Inferior parietal cortex (tissue), 1 donor: Measurements from ENCODE around the gene NEAT1.
A peak's percentile ranks its signal among the peaks of the same experiment; 100 is the strongest.
"Not testable (repeated sequence)": the region's sequence is repeated elsewhere in the genome, so short reads cannot be mapped to it uniquely, and the experiment has no call there.

ENCODE experiments used
- DNase-seq: peaks from one replicate; pipeline ENCODE4 v3.0.0-alpha.2; 2016; ENCODE audit errors: extremely low spot score

NEAT1 gene

DNA sequence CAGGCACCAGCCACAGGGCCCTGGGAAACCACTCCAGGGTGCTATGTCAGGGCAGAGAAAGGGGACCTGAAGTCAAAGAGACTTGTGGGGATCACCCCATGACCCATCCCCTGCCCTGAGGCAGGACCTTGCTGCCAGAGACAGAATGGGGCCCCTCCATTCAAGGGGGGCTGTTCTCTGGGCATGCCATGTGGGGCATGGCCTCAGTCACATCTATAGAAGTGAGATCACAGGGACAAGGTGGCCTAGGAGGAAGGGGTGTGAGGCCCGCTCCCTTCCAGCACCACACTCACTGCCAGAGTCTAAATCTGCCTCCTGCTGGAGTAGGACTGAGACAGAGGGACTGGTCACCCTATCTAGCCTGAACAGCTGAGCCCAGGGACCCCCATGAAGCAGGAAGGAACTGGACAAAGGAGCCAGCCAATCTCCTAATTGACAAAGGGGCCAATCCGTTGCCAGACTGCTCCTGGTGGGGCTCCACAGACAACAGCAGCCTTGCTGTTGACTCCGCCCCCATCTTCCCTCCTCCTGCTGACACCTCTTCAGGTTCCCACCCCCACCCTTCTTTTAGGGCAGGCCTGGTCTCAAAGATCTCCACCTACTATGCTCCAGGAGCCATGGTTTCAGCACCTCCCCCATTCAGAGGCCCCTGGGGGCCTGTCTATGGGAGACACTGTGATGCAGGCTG lies 26.0 kb downstream of the NEAT1 start:
- no peak for DNase-seq

DNA sequence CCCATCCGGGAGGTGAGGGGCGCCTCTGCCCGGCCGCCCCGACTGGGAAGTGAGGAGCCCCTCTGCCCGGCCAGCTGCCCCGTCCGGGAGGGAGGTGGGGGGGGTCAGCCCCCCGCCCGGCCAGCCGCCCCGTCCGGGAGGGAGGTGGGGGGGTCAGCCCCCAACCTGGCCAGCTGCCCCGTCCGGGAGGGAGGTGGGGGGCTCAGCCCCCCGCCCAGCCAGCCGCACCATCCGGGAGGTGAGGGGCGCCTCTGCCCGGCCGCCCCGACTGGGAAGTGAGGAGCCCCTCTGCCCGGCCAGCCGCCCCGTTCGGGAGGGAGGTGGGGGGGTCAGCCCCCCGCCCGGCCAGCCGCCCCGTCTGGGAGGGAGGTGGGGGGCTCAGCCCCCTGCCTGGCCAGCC lies 28.7 kb downstream of the NEAT1 start:
- DNase-seq, result not testable (repeated sequence)

DNA sequence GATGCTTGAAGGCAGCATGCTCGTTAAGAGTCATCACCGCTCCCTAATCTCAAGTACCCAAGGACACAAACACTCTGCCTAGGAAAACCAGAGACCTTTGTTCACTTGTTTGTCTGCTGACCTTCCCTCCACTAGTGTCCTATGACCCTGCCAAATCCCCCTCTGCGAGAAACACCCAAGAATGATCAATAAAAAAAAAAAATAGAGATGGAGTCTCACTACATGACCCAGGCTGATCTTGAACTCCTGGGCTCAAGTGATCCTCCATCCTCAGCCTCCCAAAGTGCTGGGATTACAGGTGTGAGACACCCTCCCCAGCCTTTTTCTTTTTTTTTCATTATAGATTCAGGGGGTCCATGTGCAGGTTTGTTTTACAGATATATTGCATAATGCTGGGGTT lies 29.7 kb downstream of the NEAT1 start:
- not testable (repeated sequence) for DNase-seq

- no peak for DNase-seq
These were observed 30.4 kb downstream of the NEAT1 start for GRCh38 chr11:65452806-65453490.

- no peak for DNase-seq
These were observed 31.7 kb downstream of the NEAT1 start for GRCh38 chr11:65454311-65454695.

DNA sequence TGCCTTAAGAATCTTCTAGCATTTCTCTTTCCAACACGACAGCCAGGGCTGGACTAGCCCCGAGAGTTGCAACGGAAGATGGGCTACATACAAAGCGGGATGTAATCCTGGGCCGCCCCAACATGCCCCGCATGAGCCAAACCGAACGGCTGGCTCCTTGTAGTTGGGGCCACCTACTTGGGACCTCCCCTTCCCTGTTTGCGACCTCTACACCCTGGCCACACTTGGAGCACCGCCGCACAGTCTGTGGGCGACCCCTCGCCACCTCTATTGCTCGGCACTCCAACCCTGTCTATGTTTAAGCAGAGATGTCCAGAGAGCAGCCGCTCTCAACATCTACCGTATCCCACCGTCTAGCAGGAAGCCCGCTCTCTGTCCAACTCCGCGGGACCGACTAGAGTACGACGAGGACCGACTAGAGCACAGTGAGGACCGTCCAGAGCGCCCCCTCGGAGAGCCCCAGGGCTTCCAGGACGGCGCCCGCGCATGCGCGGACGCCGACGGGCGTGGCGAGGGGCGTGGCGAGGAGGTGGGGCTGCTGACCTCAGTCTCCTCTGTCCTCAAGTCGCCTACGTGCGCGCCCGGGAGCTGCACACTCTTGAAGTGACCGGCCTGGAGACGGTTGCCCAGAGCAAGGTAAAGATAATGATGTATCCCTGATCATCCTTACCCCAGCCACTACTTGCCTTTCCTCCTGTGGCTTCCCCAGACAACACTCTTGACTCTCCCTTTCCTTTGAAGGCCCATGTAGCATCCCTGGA lies 32.3 kb downstream of the NEAT1 start:
- DNase-seq, result peak; percentile 87

GRCh38 chr11:65456418-65456817 lies 33.8 kb downstream of the NEAT1 start:
- peak; percentile 56 for DNase-seq

- DNase-seq, result no peak
These were observed 37.0 kb downstream of the NEAT1 start for GRCh38 chr11:65459552-65459951.

GRCh38 chr11:65465471-65465870 lies 42.9 kb downstream of the NEAT1 start:
- not testable (repeated sequence) for DNase-seq

GRCh38 chr11:65467306-65467705 lies 44.7 kb downstream of the NEAT1 start:
- DNase-seq, result not testable (repeated sequence)

DNA sequence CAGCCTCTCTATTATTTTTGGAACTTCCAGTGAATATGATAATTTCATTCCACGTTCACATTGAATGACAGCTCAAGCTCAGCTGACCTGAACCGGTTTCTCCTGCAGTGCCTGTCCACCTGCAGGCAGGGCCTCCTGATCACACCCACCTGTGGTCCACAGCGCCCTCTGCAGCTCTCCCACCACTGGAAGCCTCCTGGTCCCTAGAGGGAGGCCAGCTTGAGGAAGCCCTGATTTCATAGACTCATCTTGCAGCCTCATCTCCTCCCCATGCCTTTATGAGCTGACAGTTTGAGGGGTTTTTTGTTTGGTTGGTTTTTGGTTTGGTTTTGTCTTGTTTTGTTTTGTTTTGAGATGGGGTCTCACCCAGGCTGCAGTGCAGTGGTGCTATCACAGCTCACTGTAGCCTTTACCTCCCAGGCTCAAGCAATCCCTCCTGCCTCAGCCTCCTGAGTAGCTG lies 46.3 kb downstream of the NEAT1 start:
- peak; percentile 44 for DNase-seq

DNA sequence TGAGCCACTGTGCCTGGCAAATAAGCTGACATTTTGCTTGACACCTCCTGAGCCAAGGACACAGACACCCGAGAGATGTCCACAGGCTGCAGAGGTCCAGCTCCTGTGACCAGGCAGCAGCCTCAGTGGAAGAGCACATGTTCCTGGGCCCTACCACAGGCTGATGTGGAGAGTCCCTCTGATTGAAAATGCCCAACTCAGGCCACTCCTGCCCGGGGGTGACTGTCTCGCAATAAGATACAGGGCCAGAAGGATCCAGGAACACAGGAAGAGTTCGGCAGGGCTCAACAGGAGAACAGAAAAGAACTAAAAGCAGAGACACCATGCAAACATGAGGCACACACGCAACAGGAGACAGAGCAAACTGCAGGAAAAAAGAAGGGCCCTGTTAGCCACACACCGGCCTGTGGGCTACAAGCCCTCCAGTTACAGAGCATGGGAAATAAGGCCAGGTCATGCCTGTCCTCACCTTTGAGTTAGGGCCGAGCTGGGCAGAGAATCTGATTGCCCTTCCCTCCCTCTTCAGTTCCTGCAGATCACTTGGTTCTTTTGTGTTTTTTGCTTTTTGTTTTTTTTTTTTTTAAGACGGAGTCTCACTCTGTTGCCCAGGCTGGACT lies 47.9 kb downstream of the NEAT1 start:
- no peak for DNase-seq

- peak; percentile 71 for DNase-seq
These were observed 48.9 kb downstream of the NEAT1 start for GRCh38 chr11:65471447-65471891.

DNA sequence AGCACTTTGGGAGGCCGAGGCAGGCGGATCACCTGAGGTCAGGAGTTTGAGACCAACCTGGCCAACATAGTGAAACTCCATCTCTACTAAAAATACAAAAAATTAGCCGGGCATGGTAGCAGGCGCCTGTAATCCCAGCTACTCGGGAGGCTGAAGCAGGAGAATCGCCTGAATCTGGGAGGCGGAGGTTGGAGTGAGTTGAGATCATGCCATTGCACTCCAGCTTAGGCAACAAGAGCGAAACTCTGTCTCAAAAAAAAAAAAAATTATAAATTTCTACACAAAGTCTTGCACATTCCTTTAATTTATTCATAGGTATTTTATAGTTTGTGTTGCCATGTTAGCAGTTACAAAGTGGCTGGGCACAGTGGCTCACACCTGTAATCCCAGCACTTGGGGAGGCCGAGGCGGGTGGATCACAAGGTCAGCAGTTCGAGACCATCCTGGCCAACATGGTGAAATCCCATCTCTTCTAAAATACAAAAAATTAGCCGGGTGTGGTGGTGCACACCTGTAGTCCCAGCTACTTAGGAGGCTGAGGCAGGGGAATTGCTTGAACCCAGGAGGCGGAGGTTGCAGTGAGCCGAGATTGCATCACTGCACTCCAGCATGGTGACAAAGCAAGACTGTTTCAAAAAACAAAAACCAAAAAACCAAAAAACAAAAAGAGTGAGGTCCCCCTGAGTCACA lies 50.1 kb downstream of the NEAT1 start:
- DNase-seq, result not testable (repeated sequence)

- DNase-seq, result no peak
These were observed 50.8 kb downstream of the NEAT1 start for GRCh38 chr11:65473278-65473860.

DNA sequence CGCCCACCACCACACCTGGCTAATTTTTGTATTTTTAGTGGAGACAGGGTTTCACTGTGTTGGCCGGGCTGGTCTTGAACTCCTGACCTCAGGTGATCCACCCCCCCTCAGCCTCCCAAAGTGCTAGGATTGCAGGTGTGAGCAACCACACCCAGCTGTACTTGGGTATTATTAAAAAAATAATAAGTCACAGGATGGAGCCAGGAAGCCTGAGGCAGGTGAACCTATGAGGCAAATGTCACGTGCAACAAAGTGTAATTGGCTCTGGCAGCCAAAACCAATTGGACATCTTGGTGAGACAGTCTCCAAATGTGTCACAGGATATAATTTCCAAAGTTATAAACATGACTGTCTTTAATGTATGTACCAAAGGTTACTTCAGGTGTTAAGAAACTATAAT lies 52.3 kb downstream of the NEAT1 start:
- no peak for DNase-seq

- DNase-seq, result no peak
These were observed 54.1 kb downstream of the NEAT1 start for GRCh38 chr11:65476632-65477148.

GRCh38 chr11:65477149-65477965 lies 54.8 kb downstream of the NEAT1 start:
- DNase-seq, result peak; percentile 95

- peak; percentile 45 for DNase-seq
These were observed 56.0 kb downstream of the NEAT1 start for GRCh38 chr11:65478388-65479183.
